GM12892 (cell line): Measurements from ENCODE around the gene RELN.

ENCODE experiments used
- DNase-seq: peaks from one replicate; pipeline ENCODE4 v3.0.0; 2011; ENCODE audit not compliant: insufficient read length
- FAIRE-seq: peaks from 2 replicates; lab custom pipeline; 2011; peaks lifted over from hg19 to GRCh38; lab: Jason Lieb, UNC
- POLR2A ChIP-seq: IDR thresholded peaks from 2 replicates; pipeline ENCODE4 v1.6.1; 2011; ENCODE audit warnings: low read depth, low read length, control low read depth
- POLR2AphosphoS5 ChIP-seq: IDR thresholded peaks from 2 replicates; pipeline ENCODE4 v1.6.1; 2011; ENCODE audit warnings: low read depth, low read length, control low read depth
- TAF1 ChIP-seq: IDR thresholded peaks from 2 replicates; pipeline ENCODE4 v1.6.1; 2011; ENCODE audit warnings: low read depth, mild to moderate bottlenecking, control low read depth, low read length, borderline replicate concordance

Gene RELN

DNA sequence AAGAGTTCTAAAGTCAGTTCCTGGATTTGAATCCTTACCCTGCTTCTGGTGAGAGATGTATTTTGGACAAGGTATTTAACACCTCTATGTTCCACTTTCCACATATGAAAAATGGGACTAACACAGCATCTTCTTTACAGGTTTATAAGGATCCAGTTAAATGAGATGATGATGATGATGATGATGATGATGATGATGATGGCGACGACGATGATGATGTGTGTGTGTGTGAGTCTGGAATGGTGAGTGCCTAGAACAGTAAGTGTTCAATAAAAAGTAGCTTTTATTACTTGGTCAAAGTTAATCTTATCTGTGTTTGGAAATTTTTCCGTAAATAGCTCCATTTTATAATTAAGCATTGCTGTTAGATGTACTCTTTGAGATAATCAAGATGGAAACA is 295.2 kb downstream of the RELN start:
- no peak for DNase-seq
- FAIRE-seq, result no peak
- no peak for TF ChIP-seq POLR2A
- TF ChIP-seq POLR2AphosphoS5, result no peak
- no peak for TF ChIP-seq TAF1

DNA sequence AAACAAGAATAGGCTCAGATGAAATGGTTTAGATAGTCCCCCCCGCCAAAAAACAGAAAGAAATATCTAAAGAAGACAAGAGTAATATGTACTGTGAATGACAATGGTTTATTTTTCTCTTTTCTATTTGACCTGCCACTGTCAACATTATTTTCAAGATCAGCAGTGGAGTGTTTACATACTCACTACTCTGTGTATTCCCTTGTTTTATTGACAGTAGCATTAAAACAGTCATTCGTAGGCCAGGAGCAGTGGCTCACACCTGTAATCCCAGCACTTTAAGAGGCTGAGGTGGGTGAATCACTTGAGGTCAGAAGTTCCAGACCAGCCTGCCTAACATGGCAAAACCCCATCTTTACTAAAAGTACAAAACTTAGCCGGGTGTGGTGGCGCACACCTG is 298.2 kb downstream of the RELN start:
- FAIRE-seq (no peak), DNase-seq (no peak)
- TF ChIP-seq TAF1 (no peak), POLR2A (no peak), POLR2AphosphoS5 (no peak)

GRCh38 chr7:103690242-103690974 is 299.1 kb downstream of the RELN start:
- no peak for TF ChIP-seq POLR2A
- no peak for TF ChIP-seq TAF1
- TF ChIP-seq POLR2AphosphoS5, result no peak
- DNase-seq (no peak), FAIRE-seq (no peak)

DNA sequence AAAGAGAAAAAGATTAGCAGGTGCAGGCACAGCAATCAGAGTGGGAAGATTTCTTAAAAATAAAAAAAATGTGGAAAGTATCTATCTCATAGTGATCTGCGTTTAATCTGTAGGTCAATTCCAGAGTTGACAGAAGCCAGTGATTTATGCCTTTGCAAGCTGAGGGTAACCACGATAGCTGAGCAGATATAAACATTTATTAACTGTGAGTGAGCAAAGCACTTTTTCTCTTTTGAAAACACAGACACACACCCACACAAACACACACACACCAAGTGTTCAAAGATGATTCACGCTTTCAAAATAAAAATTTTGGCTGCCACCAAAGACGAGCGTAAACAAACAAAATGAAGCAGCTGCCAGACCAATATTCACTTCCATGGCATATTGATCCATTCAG is 300.2 kb downstream of the RELN start:
- TF ChIP-seq POLR2A (no peak), TAF1 (no peak), POLR2AphosphoS5 (no peak)
- FAIRE-seq, result no peak
- no peak for DNase-seq

DNA sequence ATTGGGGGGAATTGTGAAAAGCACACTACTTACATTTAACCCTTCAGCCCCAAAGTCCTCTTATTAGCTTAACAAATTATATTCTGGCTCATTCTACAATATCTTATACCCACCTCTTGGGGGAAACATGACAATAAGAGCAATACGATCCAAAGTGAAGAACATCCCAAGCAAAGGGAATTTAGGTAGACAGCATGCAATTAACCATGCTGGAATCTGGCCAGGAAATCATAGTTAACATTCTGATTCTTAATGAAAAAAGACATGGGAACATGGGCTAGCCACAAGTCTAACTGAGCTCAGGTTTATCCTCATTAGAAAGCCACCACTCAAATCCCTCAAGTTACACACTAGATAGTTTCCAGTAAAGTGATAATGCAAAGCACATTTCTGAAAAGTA is 301.5 kb downstream of the RELN start:
- DNase-seq (no peak), FAIRE-seq (no peak)
- TF ChIP-seq POLR2A (no peak), POLR2AphosphoS5 (no peak), TAF1 (no peak)

DNA sequence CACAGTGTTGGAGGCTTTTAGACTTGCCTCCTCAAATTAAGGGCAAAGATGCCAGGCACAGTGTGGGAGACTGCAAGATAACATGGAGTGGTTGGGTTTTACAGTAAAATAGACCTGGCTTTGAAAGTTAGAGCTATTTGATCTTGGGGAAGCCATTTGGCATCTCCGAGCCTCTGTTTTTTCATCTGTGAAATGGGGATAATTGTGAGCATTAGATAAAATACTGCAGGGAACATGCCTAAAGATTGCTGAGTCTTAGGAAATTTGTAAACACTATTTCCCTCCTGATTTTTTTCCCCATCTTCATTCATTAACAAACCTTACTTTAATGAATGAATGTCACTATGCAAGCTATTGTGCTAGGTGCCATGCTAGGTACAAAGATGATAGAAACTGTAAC is 302.2 kb downstream of the RELN start:
- FAIRE-seq (no peak), DNase-seq (no peak)
- no peak for TF ChIP-seq POLR2A
- no peak for TF ChIP-seq TAF1
- TF ChIP-seq POLR2AphosphoS5, result no peak

GRCh38 chr7:103686763-103687162 is 302.7 kb downstream of the RELN start:
- no peak for FAIRE-seq
- DNase-seq, result no peak
- TF ChIP-seq TAF1 (no peak), POLR2A (no peak), POLR2AphosphoS5 (no peak)

GRCh38 chr7:103686064-103686463 is 303.4 kb downstream of the RELN start:
- FAIRE-seq (no peak), DNase-seq (no peak)
- TF ChIP-seq TAF1 (no peak), POLR2A (no peak), POLR2AphosphoS5 (no peak)

- TF ChIP-seq TAF1 (no peak), POLR2A (no peak), POLR2AphosphoS5 (no peak)
- FAIRE-seq, result no peak
- DNase-seq, result no peak
These were observed 303.8 kb downstream of the RELN start for GRCh38 chr7:103685646-103686045.

DNA sequence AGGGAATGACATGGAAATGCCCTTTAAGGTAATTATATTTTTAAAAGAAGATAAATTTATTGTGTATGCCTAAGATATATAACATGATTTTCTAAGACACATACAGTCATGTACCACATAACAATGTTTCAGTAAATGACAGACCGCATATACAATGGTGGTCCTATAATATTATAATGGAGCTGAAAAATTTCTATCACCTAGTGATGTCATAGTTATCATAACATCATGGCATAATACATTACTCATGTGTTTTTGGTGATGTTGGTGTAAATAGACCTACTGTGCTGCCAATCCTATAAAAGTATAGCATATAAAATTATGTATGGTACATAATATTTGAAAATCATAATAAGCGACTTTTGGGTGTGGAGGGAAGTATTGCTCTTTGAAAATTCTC is 306.1 kb downstream of the RELN start:
- TF ChIP-seq POLR2A (no peak), POLR2AphosphoS5 (no peak), TAF1 (no peak)
- FAIRE-seq (no peak), DNase-seq (no peak)

- no peak for FAIRE-seq
- no peak for DNase-seq
- TF ChIP-seq POLR2AphosphoS5, result no peak
- TF ChIP-seq POLR2A, result no peak
- TF ChIP-seq TAF1, result no peak
These were observed 309.0 kb downstream of the RELN start for GRCh38 chr7:103680161-103681144.

- FAIRE-seq, result no peak
- no peak for DNase-seq
- TF ChIP-seq TAF1 (no peak), POLR2AphosphoS5 (no peak), POLR2A (no peak)
These were observed 310.0 kb downstream of the RELN start for GRCh38 chr7:103679151-103680132.
